Body of pancreas (tissue), 4 donors: ENCODE data around the gene MS4A4E. TPM values are rescaled to one million over a fixed set of nuclear protein-coding genes. Genes with fewer than 3 reads are reported as not detected.
"Not testable (repeated sequence)": the region's sequence is repeated elsewhere in the genome, so short reads cannot be mapped to it uniquely, and the experiment has no call there.

Source experiments
- ATAC-seq: fragments of 150-250 bp; one replicate; pipeline ENCODE4 v1.9.1; 2016
- DNase-seq, 4 donors: peaks; one replicate each; pipeline ENCODE4 v3.0.0-alpha.2; 2019
- H3K27ac ChIP-seq, 4 donors: fragments of 200-600 bp; sonication (generic); 1 replicate in 3 of 4; 2 replicates in 1 of 4; pipeline versions ENCODE4 v1.5.1 to v1.6.1; 2016 to 2019; ENCODE audit warnings: mild to moderate bottlenecking in 1 of 4, mixed read lengths in 1 of 4, moderate library complexity in 1 of 4
- H3K27me3 ChIP-seq, 2 donors: fragments of 200-600 bp; sonication (generic); one replicate each; pipeline ENCODE4 v1.6.0; 2016; ENCODE audit warnings: mild to moderate bottlenecking in 1 of 2
- H3K36me3 ChIP-seq, 2 donors: fragments of 200-600 bp; sonication (generic); replicated peaks in 1 of 2; 2 replicates each; pipeline ENCODE4 v1.5.1; 2016; ENCODE audit warnings: low read depth in 2 of 2; ENCODE audit not compliant: insufficient read depth in 1 of 2
- H3K4me1 ChIP-seq: fragments of 200-600 bp; sonication (generic); one replicate; pipeline ENCODE4 v1.6.0; 2016
- H3K4me3 ChIP-seq, 2 donors: fragments of 200-600 bp; sonication (generic); 1 replicate in 1 of 2; 2 replicates in 1 of 2; pipeline ENCODE4 v1.5.1; 2016 to 2019
- H3K9me3 ChIP-seq, 3 donors: fragments of 200-600 bp; sonication (generic); 1 replicate in 2 of 3; 2 replicates in 1 of 3; pipeline ENCODE4 v1.5.1; 2016
- CTCF ChIP-seq, 7 experiments: fragments of 450-650 bp in 4 of 7; fragments of 200-600 bp in 3 of 7; sonication (generic) in 3 of 7; IDR thresholded peaks; one replicate each; pipeline ENCODE4 v1.5.1; 2016 to 2019; ENCODE audit warnings: antibody characterized with exemption in 7 of 7
- POLR2A ChIP-seq, 3 donors: fragments of 450-650 bp; IDR thresholded peaks; one replicate each; pipeline ENCODE4 v1.6.1; 2016; ENCODE audit warnings: antibody characterized with exemption in 3 of 3, mild to moderate bottlenecking in 2 of 3
- WGBS, 2 donors: methylation state at CpG; one replicate each; pipeline ENCODE4 v1.1.5; 2017; 5-methylcytosine and 5-hydroxymethylcytosine counted together
- intact Hi-C: fragments of 100-400 bp; cut with DNase I; formaldehyde crosslinking; loops from one replicate; pipeline ENCODE4 v1.15.1; 2023
- total RNA-seq, 2 donors: library from RNA; depleted of rRNA; stranded (reverse); fragments of >200 nt; gene quantifications; one replicate each; pipeline ENCODE4 v1.1.0, GENCODE V29; 2016

The MS4A4E gene
- total RNA-seq, 2 donors from 2014 or later, result not detected

- TF ChIP-seq CTCF (IDR thresholded peaks at IDR 0.05) (no peak), POLR2A (IDR thresholded peaks at IDR 0.05) (no peak)
- DNase-seq (no peak), ATAC-seq (no peak)
- H3K36me3 ChIP-seq, result no peaks in the 10 kb centered on the region
- H3K4me1 ChIP-seq, result peaks cover 10% of the 10 kb centered on the region
- no peaks in the 10 kb centered on the region for H3K27me3 ChIP-seq
- intact Hi-C loops, result no loop called here
- H3K27ac ChIP-seq, result no peak overlapping the region
- 68 to 74% methylated on average over 1 of the region's 1 CpG for WGBS, 2 donors
- H3K9me3 ChIP-seq, result no peaks in the 10 kb centered on the region
- no peak overlapping the region for H3K4me3 ChIP-seq
Measured at GRCh38 chr11:60197442-60197841, 45.5 kb downstream of the MS4A4E start.

GRCh38 chr11:60195923-60196368, 47.0 kb downstream of the MS4A4E start:
- no peaks in the 10 kb centered on the region for H3K36me3 ChIP-seq
- H3K4me1 ChIP-seq, result peaks cover 10% of the 10 kb centered on the region
- no peak overlapping the region for H3K4me3 ChIP-seq
- 79 to 83% methylated on average over 4 of the region's 4 CpGs for WGBS, 2 donors
- TF ChIP-seq POLR2A (IDR thresholded peaks at IDR 0.05), result no peak
- TF ChIP-seq CTCF (IDR thresholded peaks at IDR 0.05), result no peak
- ATAC-seq, result no peak
- no peak for DNase-seq
- intact Hi-C loops, result no loop called here
- no peaks in the 10 kb centered on the region for H3K27me3 ChIP-seq
- H3K9me3 ChIP-seq, result no peaks in the 10 kb centered on the region
- H3K27ac ChIP-seq, result peak overlapping the region in 1 of 4 donors; percentile 48

- Histone ChIP-seq H3K27me3 (no peaks in the 10 kb centered on the region), H3K4me1 (peaks cover 10% of the 10 kb centered on the region), H3K4me3 (no peak overlapping the region), H3K9me3 (no peaks in the 10 kb centered on the region), H3K27ac (peak overlapping the region in 1 of 4 donors; percentile 56), H3K36me3 (no peaks in the 10 kb centered on the region)
- DNase-seq (no peak), ATAC-seq (no peak)
- WGBS, 2 donors, result 74 to 82% methylated on average over 3 of the region's 3 CpGs
- TF ChIP-seq CTCF (IDR thresholded peaks at IDR 0.05) (no peak), POLR2A (IDR thresholded peaks at IDR 0.05) (no peak)
- intact Hi-C loops, result no loop called here
Measured at GRCh38 chr11:60194511-60194910, 48.4 kb downstream of the MS4A4E start.

GRCh38 chr11:60193687-60194433, 49.1 kb downstream of the MS4A4E start:
- peaks cover 10% of the 10 kb centered on the region for H3K4me1 ChIP-seq
- H3K4me3 ChIP-seq, result no peak overlapping the region
- H3K9me3 ChIP-seq, result no peaks in the 10 kb centered on the region
- H3K27ac ChIP-seq, result peak overlapping the region in 1 of 4 donors; percentile 56
- TF ChIP-seq CTCF (IDR thresholded peaks at IDR 0.05), result peak; percentile 52 to 93 (median 85)
- TF ChIP-seq POLR2A (IDR thresholded peaks at IDR 0.05), result no peak
- H3K27me3 ChIP-seq, result no peaks in the 10 kb centered on the region
- 7 to 25% methylated on average over 1 of the region's 1 CpG for WGBS, 2 donors
- no peaks in the 10 kb centered on the region for H3K36me3 ChIP-seq
- ATAC-seq (peak; percentile 82), DNase-seq (peak; percentile 68 to 74 (median 71))
- intact Hi-C loops, result no loop called here

GRCh38 chr11:60192564-60192963, 50.4 kb downstream of the MS4A4E start:
- DNase-seq, H3K4me3 ChIP-seq, H3K9me3 ChIP-seq, H3K27me3 ChIP-seq, intact Hi-C loops, ATAC-seq, H3K36me3 ChIP-seq, H3K27ac ChIP-seq: not testable (repeated sequence)
- 86 to 93% methylated on average over 4 of the region's 4 CpGs for WGBS, 2 donors
- peaks cover 10% of the 10 kb centered on the region for H3K4me1 ChIP-seq

GRCh38 chr11:60188481-60188880, 54.5 kb downstream of the MS4A4E start:
- intact Hi-C loops, H3K4me1 ChIP-seq, H3K36me3 ChIP-seq, H3K27me3 ChIP-seq, ATAC-seq, DNase-seq, H3K4me3 ChIP-seq, H3K9me3 ChIP-seq, H3K27ac ChIP-seq: not testable (repeated sequence)
- WGBS, 2 donors, result 38 to 43% methylated on average over 3 of the region's 3 CpGs

- H3K9me3 ChIP-seq, H3K4me1 ChIP-seq, H3K36me3 ChIP-seq, ATAC-seq, intact Hi-C loops, H3K27me3 ChIP-seq, DNase-seq, H3K4me3 ChIP-seq: not testable (repeated sequence)
- H3K27ac ChIP-seq, result peak overlapping the region in 1 of 4 donors; percentile 29
- WGBS, 2 donors, result 85 to 94% methylated on average over 2 of the region's 2 CpGs
Measured at GRCh38 chr11:60186128-60186527, 56.8 kb downstream of the MS4A4E start.

- DNase-seq, H3K27me3 ChIP-seq, ATAC-seq, H3K9me3 ChIP-seq, H3K4me1 ChIP-seq, intact Hi-C loops, H3K4me3 ChIP-seq, H3K36me3 ChIP-seq: not testable (repeated sequence)
- WGBS, 2 donors, result 27 to 74% methylated on average over 2 of the region's 2 CpGs
- H3K27ac ChIP-seq, result peak overlapping the region in 1 of 4 donors; percentile 29
Measured at GRCh38 chr11:60185512-60185827, 57.5 kb downstream of the MS4A4E start.
